HTR-8/SVneo (cell line): ENCODE measurements around the gene KIF26A.
A peak's percentile ranks its signal among the peaks of the same experiment; 100 is the strongest.

ENCODE experiments used
- DNase-seq: peaks from one replicate; pipeline ENCODE4 v3.0.0; 2011; ENCODE audit warnings: low spot score, mixed read lengths; ENCODE audit not compliant: insufficient read length
- FAIRE-seq: peaks from 2 replicates; lab custom pipeline; 2011; peaks lifted over from hg19 to GRCh38; lab: Jason Lieb, UNC

KIF26A gene

DNA sequence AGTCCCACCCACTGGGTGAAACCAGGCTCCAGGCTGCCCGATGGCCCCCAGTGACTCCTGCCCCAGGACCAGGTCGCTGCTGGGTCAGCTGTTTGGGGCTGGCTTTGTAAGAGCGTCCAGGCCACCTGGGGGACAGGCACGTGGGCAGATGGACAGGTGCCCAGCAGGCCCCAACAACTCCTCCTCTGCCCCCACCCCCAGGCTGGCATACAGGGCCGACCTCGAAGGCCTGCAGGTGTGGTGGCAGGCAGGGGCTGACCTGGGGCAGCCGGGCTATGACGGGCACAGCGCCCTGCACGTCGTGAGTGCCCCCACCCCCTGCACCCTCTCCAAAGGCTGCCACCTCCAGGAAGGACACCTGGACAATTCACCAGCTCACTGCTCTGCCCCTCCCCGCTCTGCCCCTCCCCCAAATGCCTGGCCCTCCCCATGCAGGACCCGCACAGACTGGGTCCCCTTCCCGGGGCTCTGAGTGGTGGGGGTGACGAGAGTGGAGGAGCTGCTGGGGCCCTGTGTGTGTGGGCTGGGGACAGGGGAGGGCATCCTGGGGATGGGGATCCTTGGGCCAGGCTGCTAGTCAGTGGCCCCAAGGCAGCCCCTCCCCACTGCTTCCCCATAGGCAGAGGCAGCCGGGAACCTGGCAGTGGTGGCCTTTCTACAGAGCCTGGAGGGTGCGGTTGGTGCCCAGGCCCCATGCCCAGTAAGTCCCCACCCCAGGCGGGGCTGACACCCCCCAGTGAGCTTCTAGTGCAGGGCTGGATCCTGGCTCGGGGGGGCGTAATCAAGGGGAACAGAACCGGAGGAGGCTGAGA is 26.9 kb upstream of the KIF26A start:
- no peak for FAIRE-seq

DNA sequence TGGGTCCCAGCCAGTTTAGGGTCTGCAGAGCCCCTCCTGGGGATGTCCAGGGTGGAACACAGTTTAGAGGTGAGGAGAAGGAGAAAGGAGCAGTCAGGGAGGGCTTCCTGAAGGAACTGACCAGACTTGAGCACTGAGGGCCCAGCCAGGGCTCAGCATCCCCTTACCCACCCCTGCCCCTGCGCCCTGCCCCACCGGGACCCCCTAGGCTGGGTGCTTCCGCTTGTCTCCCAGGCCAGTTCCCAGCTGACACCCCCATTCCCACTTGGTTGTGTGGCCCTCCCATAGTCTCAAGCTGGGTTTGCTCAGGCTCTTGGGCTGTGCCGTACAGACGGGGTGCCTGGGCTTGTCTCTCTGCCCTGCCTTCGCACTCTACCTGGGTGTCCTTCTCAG is 26.3 kb upstream of the KIF26A start:
- FAIRE-seq, result no peak
- DNase-seq, result no peak

More for the DNA sequence above, 26.9 kb upstream of the KIF26A start:
- no peak for DNase-seq

DNA sequence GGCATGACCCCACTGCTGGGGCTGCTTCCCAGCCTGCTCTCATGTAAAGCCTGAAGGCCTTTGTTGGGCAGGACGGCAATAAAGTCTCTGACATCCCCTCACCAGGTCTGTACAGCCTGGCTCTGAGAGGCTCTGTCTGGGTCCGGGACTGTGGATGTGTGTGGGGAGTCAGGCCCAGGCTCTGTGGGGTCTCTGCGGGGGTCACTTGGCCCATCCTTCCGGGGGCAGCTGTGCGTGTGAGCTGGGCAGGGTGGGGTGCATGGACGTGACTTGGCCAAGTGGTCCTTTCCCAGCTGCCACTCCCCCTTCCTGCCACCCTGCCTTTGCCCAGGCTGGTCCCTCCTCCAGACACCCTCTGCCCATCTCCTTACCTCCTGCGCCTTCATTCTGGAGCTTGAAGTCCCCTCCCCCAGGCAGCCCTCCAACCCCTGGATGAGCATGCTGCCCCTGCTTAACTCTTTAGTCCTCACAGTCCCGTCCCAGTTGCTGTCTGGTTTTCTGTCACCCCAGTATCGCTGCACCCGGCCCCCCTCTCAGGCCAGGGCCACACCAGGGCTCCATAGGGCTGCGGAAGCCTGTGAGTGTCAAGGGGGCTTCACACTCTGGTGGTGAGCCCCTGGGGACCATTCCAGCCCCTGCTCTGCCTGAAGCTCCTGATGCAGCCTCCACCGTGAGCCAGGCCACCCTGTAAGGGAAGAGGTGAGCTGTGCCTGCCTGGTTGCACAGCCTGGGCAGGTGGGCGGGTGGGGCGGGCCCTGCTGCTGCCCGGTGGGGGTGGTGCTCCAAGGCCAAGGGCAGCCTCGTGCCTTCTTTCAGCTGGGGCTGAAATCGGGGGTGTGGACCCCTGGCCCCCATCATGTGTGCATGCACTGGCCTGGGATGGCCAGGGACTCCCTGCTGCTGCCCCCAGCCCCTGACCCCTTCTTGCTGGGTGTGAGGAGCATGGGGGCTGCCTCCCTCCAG is 25.5 kb upstream of the KIF26A start:
- no peak for FAIRE-seq
- no peak for DNase-seq

DNA sequence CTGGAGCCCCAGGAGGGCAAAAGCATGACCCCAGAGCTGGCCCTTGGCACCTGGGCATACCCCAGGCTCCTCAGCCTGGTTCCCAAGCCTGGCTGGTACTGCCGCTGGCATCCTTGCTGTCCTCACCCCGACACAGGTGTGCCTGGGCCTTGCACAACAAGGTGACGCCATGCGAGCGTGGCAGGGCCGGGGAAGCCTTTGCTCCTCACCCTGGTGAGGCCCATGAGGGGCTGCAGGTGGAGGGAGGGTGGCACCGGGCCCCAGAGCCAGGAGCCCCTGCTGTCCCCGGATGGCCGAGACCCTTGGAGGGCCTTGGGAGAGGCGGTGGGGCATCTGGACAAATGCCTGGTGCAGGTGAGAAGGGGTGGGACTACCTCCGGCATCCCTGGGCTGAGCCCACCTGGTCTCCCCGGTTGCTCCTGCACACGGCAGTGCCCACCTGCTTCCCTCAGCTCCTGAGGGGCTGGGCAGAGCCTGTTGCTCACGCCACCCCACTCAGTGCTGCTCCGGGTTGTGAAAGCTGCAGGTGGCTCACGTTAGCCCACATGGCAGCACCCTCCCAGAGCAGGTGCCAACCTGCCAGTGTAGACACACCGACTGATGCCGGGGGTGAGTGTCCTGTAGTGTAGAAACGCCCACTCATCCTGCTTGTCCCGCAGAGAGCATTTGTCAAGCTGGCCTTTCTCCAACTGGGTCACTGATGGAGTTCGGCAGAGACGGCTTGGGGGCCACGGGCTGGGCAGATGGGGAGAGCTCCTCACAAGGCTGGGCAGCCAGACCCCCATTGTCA is 24.6 kb upstream of the KIF26A start:
- no peak for FAIRE-seq
- DNase-seq, result no peak

DNA sequence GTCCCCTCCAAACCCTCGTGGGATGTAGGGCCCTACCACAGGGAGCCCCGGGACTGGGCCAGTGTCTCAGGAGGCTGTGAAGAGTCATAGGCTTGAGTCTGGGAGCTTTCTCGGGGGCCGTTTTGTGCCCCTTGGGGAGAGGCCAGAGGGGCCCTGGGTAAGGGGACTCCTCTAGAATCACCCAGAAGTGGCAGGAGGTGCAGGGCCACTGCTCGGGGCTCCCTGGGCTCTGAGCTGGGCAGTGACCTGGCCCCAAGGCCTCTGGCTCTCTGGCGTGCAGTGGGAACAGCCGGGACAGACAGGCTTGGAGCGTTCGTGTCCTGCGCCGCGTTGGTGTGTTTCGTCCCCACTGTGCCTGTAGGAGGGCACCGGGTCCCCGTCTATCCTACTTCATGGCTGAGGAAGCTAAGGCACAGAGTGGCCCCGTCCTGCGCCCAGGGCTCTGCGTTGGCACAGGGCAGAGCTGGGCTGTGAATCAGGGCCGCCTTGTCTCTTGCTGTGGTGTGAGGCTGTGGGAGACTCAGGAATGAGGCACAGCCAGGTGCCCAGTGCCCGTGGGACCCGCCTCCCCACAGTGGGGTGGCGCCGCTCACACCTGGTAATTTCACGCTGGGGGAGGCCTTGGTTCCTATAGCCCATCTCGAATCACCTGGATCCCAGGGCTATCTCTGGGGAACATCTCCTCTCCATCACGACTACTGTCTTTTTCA is 23.8 kb upstream of the KIF26A start:
- FAIRE-seq (no peak), DNase-seq (no peak)

DNA sequence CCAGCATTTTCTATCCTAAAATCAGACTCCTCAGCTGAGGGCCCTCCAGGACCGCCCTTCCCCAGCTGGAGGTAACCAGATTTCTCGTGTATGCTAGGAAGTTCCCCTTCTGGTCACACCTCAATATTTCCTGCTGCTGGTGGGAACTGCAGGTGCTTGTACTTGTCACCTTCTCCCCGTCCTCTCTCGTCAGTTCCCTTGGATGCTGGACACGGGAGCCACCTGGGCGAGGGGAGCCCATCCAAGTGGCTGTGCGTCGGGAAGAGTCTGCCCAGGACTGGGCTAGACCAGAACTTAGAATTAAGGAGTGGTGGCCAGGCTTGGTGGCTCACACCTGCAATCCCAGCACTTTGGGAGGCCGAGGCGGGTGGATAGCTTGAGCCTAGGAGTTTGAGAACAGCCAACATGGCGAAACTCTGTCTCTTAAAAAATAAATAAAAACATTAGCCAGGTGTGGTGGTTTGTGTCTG is 23.2 kb upstream of the KIF26A start:
- FAIRE-seq, result no peak
- no peak for DNase-seq

DNA sequence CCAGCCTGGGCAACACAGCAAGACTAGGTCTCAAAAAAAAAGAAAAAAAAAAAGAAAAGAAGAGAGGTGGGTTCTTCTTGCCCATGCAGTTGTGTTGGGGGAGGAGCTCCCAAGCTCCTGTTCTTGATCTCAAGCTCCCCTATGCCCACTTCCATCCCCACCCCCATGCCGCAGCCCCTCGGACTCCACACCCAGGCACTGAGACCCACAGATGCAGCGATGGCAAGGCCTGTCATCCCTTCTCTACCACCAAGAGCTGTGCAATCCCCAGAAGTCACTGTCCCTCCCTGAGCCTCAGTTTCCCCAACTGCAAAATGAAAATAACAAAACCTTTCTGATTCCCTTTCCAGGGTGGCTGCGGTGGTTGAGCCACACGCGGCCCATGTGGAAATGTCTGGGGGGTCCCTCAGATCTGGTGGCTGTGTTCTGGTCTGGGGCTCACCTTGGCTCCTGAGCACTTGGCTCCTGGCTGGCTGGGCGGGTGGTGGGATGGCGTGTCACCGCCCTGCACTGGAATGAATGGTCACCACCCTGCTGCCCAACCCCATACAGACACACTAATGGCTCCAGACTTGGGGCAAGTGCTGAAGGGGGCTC is 22.6 kb upstream of the KIF26A start:
- DNase-seq, result no peak
- FAIRE-seq, result peak; percentile 33

DNA sequence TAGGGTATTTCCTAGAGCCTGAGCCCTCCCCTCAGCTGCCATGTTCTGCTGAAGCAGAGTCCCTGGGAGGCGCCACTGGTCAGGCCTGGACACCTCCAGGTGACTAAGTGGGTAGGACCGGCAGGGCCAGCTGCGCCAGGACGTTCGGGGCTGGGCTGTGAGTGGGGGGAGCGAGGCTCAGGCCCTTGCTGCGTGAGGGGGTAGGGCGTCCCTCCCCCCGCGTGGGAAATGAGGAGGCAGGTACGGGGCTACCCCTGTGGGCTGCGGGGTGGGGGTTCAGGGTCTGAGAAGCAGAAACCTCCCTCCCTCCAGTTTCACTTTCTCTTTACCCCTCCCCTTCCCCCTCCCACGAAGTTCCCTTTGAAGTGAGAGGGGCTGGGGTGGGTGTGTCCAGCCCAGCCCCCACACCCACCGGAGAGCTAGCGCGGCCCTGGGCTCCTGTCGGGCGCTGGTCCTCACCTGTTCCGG is 22.1 kb upstream of the KIF26A start:
- no peak for FAIRE-seq

DNA sequence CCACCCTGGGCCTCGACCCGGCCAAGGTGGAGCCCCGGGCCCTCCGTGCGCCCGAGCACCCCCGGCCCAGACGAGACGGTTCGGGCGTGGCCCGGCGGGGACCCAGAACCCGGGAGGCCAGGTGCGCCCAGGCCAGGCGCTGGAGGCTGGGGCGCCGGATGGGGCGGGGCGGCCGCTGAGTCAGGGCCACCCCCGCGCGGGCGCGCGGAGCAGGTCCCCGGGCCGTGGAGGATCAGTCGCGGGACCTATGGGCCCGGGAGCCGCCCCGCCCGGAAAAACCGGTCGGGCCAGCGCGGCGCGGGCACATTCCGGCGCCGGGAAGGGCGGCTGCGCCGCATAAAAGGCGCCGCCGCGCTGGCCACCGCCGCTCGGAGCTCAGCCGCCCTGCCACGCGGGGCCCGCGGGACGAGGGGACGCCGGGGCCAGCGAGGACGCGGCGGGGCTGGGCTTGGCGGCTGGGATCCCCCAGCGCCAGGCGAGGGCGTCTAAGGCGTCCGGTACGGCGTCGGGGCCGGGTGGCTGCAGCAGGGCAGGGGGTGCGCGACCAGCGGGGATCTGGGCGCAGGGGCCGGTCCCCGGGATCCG is 21.5 kb upstream of the KIF26A start:
- no peak for DNase-seq
- FAIRE-seq, result no peak

More for the DNA sequence above, 22.1 kb upstream of the KIF26A start:
- DNase-seq, result no peak

DNA sequence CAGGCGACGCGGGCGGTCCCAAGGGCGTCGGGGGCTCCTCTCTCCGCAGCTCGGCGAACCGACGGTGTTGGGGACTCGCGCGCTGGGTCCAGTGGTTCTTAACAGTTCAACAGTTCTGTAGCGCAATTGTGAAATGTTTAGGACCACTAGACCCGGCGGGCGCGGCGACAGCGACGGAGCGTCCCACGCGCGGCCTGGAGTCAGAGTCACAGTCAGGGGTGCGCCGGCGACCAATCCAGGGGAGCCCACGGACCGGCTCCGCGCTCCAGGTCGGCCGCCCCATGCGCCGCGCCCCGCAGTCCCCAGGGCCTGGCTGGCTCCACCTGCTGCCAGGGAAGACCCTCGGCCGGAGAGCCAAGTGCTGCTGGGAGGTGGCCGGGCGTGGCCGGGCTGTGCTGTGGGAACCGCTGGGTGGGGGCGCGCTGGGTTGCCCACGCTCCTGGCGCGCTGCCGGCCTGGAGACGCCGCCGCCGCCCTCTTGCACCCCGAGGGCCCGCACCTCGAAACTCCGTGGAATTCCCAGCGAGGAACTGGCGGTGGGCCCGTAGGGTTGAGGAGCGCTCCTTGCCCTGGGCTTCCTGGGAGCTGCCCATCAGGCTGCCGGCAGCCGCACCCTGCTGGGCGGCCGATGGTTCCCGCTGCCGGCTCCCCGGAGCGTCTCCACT is 20.9 kb upstream of the KIF26A start:
- no peak for DNase-seq
- no peak for FAIRE-seq

DNA sequence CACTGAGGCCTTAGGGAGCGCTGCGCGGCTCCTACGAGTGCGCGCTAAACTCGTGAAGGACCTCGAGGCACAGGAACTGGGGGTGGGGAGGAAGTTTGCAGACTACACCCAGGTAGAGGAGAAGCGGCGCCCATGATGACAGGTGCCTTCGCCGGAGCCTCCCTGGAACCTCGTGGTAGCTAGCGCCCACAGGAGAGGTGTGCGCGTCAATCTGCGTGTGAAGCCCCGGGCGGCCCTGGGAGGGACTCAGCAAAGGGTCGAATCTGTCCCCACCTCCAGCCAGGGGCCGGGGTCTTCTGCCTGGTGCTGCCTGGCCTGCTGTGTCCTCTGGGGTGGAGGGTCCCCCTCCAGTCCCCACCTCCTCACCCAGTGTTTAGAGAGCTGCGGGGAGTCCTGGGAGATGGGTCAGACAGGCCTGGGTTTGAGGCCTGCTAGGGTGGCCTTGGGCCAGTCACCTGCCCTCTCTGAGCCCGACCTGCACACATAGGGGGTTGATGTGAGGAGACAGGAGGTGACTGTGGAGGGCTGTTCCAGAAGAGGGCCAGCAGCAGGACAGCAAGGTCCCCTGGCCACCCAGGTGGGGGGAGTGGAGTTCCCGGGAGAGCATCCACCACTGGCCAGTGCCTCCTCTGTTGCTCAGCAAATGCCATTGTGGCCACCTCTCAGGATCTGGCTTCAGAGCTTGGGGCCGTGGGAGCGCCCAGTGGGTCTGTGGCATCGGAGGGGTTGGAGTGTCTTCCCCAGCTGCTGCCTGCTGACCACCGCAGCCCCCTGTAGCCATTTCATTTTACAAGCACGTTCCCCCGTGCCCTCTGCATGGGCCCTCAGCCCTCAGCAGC is 20.2 kb upstream of the KIF26A start:
- no peak for FAIRE-seq
- DNase-seq, result no peak

DNA sequence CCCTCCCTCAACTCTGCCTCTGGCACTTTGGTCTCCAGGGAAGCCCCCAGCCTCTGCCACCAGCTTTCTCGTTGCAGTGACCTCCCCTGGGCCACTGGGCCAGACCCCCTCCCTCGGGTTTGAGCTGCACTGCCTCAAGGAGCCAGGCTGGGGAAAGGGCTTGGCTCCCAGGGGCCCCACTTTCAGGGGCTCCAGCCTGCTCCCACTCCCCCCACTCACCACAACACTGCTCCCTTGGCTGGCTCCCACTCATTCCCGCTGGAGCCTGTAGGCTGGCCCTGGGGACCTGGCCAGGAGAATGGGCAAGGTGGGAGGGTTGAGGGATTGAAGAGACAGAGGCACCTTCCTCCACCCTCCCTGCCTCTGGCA is 19.3 kb upstream of the KIF26A start:
- DNase-seq, result no peak
- FAIRE-seq, result no peak

DNA sequence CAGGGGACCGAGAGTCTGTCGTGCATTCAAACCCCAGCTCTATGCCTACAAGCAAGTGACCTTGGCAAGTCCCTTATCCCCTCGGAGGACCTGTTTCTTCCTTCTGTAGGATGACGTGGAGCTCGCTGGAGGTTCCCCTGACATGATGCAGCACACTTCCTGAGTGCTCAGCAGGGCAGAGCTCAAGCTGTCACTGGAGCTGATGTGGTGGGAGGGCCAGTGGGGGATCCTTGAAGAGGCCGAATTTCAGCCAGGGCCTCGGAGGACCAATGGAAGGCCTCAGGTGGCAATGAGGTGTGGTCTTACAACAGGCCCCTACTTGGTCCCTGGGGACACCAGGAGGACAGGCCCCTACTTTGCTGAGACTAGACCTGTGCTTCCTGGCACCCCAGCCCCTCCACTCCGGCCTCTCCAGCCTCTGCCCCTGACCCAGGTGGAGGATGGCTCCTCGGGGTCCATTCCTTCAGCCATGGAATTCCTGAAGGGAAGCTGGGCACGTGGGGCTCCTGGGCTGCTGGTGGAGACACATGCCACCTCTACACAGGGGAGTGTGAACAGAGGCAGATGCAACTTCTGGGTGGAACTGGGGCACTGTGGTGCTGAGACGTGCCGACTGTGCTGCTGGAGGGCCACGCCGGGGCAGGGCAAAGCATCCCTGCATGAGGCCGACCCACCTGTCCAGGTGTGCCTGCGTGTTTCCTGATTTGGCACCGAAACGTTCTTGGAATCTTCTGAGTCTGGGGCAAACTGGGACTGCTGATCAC is 18.7 kb upstream of the KIF26A start:
- FAIRE-seq (no peak), DNase-seq (no peak)

DNA sequence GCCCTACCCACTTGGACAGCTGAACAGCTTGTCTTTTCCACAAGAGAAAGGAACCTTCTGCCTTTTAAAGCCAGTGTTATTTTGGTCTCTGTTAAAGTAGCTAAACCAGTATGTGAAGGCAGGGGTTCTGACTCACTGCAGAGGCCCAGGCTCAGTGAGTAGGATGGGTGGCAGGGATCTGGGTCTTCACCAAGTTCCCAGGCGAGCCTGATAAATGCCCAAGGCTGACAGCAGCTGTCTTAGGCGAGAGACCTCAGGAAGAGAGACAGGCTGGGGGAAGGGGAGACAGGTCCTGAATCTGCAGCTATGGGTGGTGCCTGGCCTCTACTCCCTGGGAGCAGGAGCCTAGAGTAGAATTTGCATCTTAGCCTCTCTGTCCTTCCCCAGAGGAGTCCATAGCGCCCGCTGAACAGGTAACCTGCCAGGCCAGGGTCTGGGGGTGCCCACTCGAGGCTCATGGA is 18.1 kb upstream of the KIF26A start:
- no peak for FAIRE-seq

DNA sequence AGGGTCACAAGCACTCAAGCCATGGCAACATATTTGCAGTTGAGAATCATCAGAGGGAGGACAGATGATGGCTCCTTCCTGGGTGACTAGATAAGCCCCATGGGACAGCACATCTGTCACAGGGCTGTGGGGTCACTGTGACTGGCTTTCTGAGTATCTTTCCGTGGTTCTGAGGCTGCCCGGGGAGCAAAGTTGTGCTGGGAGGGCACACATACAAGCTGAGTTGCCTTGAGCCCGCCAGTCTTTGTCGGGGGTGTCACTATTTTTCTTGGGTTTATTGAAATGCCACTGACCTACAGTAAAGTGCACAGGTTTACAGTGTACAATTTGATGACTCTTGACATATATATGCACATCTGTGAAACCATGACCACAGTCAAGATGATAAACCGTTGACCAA is 17.2 kb upstream of the KIF26A start:
- FAIRE-seq (no peak), DNase-seq (no peak)

More for the DNA sequence above, 18.1 kb upstream of the KIF26A start:
- no peak for DNase-seq

DNA sequence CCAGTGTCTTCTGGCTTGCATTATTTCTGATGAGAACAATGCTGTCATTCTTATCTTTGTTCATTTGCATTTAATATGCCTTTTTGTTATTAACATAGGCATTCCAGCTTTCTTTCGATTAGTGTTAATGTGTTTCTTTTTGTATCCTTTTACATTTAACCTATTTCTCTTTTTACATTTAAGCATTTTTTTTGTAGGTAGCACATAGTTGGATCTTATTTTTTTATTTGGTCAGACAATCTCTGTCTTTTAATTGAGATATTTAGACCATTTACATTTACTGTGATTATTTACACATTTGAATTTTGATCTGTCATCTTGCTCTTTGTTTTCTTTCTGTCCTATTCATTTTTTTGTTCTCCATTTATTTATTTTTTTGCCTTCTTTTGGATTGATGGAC is 14.5 kb upstream of the KIF26A start:
- FAIRE-seq (no peak), DNase-seq (no peak)

DNA sequence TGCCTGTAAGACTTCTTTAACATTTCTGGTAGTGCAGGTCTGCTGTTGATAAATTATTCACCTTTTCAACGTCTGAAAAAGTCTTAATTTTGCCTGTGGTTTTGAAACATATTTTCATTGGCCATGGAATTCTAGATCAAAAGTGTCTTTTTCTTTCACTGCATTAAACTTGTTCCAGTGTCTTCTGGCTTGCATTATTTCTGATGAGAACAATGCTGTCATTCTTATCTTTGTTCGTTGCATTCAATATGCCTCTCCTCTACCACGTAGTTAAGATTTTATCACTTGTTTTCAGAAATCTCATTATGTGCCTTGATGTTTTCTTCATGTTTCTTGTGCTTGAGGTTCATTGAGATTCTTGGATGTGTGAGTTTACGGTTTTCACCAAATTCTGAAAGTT is 13.4 kb upstream of the KIF26A start:
- DNase-seq (no peak), FAIRE-seq (no peak)
